PC-9 (cell line): ENCODE data around the gene TRIP13.

Experiments used
- CTCF ChIP-seq: fragments of 200-600 bp; sonication (generic); conservative IDR thresholded peaks from 2 replicates; pipeline ENCODE4 v1.6.1; 2017; ENCODE audit warnings: mixed run types, antibody characterized with exemption, mild to moderate bottlenecking, moderate library complexity
- EZH2 ChIP-seq: fragments of 200-600 bp; sonication (generic); IDR thresholded peaks from 2 replicates; pipeline ENCODE4 v1.8.0; 2017; ENCODE audit warnings: antibody characterized with exemption, low read depth

- TF ChIP-seq CTCF (no peak), EZH2 (no peak)
Observed at GRCh38 chr5:930866-931265, 38.2 kb downstream of the TRIP13 start.
